ENCODE data around the gene ASAH2. TPM values are rescaled to one million over a fixed set of nuclear protein-coding genes. Genes with fewer than 3 reads are reported as not detected.

The ASAH2 gene
- total and polyA plus RNA-seq, 2 of the 8 experiments (the other 6 are each of a cell fraction or from before 2014, with no cell fraction given) = 1.2 to 3.1 TPM

Other genes with a start within 250 kb of the ASAH2 start
- 29.7 and 37.0 TPM in 2 replicates for gene WASHC2A, start 183.6 kb downstream of the ASAH2 start, total RNA-seq (2021; fragmentation: NEBNext Ultra II Directional; extraction: Animal tissue kit (Norgen Biotek cat#: 25700))
- 6.0 and 7.5 TPM in 2 replicates for gene WASHC2A, start 183.6 kb downstream of the ASAH2 start, polyA plus RNA-seq (2011; rRNA removed)